HG02973 (cell line): Measurements from ENCODE around the gene TMEM178B.

Source experiments
- ATAC-seq: cut with Tn5 transposase; IDR thresholded peaks from one replicate; pipeline ENCODE4 v1.9.1; 2021; ENCODE audit warnings: moderate library complexity; ENCODE audit not compliant: unreplicated experiment

Gene TMEM178B

DNA sequence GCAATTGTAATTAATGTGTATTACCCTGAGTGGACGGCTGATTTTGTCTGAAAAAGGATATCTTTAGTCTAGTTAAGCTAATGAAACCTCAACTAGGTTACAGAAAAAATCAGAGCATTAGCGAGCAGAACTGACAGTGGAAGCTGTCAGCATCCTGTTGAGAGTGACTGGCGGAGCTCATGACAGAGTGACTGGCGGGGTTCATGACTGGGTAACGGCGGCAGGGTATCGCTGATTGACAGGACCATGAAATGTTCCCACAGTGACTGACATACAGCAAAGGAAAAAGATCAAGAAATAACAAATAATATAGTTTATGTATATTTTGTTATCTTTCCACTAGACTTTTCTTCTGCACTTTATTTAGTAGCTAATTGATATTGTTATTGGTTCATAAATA, 274.9 kb downstream of the TMEM178B start:
- ATAC-seq = no peak

DNA sequence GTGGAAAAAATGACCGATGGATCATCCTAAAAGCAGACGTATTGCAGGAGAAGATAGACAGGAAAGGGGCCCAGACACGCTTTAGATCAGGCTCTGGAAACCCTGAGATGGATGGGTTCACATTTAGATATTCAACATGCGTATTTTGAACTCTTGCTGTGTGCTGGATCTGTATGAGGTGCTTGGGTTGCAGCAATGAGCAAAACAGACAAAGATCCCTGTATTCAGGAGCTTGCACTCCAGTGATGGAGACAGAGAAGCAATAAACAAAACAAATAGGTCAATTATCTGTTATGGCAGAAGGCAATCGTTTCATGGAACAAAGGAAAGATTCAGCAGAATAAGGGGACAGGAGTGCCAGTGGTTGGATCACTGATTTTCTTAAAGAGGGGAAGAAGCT, 275.5 kb downstream of the TMEM178B start:
- no peak for ATAC-seq

DNA sequence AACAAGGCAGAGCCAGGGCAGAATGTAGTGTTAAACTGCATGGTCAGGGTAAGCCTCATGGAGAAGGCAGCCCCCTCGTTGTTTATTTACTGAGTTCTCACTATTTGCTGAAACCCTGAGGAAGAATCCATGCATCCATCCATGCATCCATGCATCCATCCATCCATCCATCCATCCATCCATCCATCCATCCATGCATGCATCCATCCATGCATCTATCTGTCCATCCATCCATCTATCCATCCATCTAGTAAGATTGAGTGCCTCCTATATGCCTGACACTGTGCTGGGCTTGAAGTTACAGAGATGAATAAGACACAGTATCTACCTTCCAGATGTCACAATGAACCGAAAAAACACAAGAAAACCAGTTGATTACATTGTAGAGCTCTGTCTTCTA, 275.9 kb downstream of the TMEM178B start:
- no peak for ATAC-seq

DNA sequence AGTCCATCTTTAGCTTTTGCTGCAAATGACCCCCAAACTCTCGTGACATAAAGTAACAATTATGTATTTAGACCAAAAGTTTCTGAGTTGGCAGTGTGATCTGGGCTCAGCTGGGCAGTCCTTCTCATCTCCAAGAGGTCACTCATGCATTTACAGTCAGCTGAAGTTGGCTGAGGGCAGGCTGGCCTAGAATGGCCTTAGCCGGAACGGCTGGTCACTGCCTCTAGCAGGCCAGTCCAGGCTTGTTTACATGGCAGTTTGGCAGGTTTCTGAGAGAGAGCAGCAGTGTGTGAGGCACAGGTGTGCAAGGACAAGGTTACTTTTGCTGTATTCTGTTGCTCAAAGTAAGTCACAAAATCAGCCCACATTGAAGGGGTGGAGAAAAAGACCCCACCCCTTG, 277.3 kb downstream of the TMEM178B start:
- no peak for ATAC-seq

DNA sequence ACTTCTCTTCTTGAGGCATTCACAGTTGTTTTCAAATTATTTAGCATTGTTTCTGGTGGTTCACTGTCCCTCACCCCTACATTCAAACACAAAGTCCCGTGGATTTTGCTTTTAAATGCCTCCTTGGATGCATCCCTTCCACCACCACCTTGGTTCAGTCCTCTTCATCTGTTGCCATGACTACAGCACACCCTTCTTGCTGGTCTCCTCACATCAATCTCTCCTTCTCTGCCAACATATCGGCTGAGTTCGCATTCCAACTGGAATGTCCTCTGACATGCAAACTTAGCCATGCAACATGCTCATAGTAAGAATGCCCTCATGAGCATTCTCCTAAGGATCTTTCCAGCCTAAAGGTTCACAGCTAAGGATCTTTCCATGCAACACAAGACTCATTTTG, 279.1 kb downstream of the TMEM178B start:
- no peak for ATAC-seq

DNA sequence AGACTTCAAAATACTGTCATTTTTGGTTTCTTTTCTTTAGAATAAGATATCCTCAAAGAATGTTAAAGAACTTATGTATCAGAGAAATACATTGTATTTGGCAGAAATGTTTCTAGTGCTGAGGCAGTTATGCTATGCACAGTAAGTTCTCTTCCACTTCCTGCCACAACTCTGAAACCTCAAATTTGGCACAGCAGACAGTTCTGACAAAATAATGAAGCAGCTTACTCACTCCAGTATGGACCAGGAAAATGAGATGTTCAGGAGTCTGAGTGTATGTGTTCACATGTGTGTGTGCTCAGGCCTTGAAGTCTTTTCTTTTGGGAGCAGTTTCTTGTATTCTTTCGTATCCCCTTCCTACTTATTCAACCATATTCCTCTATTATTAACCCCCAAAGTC, 280.4 kb downstream of the TMEM178B start:
- no peak for ATAC-seq

DNA sequence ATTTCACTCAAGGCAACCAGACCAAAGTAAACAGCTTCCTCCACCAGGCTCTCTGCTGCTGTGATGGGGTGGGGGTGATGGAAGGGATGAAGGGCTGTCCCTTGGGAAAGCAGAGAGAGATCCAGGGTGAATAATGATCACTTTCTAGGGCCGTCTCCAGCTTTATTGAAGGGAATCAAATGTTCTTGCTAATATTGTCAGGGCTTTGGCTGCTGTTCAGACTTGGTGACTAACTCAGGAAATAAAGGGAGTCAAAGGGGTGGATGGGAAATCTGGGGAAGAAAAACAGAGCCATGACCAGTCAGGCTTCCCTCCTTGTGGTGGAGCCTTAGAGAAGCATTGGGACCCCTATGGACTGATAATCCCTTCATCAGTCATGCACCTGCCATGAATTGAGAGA, 281.2 kb downstream of the TMEM178B start:
- no peak for ATAC-seq

DNA sequence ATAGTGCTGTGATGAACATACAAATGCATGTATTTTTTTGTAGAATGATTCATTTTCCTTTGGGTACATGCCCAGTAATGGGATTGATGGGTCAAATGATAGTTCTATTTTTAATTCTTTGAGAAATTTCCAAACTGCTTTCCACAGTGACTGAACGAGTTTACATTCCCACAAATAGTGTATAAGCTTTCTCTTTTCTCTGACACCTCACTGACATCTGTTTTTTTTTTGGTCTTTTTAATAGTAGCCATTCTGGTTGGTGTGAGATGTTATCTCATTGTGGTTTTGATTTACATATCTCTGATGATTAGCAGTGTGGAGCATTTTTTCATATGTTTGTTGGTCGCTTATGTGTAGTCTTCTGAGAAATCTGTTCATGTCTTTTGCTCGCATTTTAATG, 282.3 kb downstream of the TMEM178B start:
- ATAC-seq = no peak

DNA sequence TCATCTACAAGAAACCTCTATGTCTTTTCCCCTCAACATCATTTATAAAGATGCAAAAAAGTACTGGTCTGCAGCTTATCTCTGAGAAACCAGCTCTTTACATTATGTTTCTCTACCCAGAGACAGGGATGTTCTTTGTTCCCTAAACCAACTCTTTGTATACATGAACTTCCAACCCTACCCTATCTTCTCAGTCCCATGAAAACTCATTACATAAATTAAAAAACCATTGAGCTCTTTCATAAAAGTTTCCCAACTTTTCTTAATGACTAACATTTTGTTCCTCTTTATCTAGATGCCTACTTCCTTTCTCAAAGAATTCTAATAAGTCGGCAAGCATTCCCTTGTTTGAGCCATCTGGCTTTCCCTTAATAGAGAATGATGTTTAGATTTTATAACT, 284.5 kb downstream of the TMEM178B start:
- ATAC-seq = no peak

DNA sequence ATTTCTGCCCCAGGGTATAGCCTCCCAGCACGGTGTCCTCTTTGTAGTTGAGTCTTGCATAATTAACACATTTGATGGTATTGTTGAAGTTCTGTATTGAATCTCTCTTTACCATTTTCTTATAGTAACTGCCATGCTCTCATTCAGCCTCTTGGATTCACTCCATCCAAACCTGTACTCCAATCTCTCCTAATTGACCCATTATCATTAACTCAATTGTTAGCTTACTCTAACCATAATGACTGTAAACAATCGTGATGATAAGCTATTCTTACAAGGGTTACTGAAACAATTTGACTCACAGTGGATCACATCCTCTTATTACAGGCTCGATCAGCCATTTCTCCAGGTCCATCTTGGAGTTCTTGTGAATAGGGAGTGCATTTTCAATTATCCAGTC, 285.4 kb downstream of the TMEM178B start:
- ATAC-seq = no peak

DNA sequence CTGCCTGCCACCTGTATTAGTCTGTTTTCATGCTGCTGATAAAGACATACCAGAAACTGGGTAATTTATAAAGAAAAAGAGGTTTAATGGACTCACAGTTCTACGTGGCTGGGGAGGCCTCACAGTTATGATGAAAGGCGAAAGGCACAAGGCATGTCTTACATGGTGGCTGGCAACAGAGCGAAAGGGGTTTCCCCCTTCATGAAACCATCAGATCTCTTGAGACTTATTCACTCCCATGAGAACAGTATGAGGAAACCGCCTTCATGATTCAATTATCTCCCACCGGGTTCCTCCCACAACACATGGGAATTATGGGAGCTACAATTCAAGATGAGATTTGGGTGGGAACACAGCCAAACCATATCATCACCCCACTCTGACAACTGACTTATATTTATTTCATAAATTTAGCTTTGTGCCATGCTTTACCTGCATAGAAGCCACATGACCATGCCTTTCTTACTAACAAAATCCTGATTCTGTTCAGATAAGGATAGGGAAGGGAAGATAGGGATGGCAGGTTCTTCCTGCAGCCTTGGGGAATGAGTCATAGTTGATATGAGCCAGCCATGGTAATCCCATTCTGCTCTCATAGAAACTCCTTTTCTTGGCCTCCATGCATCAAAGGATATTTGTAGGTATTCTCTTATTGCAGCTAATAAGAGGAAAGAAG, 286.0 kb downstream of the TMEM178B start:
- ATAC-seq = no peak

DNA sequence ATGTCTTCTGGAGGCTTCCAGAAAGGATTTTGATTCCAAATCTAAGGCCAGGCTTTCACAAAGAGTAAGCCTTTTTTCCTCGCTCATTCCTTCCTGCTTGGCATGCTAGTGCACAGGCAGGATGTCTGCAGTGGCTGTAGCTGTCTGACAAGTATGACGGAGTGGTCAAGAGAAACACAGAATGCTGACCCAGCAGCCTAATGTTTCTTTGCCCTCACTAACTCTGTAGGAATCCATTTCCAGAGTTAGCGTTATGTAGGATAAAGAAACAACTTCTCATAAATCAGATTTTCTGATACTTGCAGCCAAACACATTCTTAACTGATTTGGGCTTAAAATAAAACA, 286.5 kb downstream of the TMEM178B start:
- no peak for ATAC-seq

DNA sequence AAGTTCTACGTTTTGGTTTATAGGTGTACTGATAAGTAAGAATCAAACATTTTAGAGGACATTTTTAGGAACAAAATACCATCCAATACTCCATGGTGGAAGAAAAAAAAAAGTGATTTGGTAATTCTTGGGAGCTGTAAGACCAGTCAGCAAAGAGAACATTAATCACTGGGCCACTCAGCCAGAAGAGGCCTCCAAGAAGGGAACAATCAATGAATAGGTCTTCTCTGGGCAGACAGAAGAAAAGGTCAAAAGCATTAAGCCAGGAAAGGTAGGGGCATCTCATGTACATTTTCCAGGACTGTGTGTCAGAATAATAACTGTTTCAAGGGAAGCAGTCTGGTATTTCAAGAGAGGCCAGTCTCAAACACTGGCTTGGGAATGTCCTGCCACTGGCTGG, 286.9 kb downstream of the TMEM178B start:
- ATAC-seq = no peak

DNA sequence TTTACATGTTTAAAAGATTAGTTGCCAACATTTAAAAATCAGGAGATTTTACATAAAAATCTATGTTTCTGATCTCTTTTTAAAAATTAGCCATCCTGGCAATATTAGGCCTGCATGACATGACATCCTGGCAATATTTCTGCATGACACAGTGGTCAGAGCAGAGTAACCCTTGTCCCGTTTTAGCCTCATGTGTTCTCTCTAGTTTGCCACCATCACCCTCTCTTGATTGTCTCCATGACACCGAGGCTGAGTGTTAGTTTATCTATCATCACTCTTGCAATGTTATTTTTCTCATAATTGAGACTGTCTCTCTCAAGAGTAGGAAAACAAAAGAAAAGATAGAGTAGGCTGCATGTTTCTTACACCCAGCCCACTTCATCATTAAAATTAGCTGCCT, 287.6 kb downstream of the TMEM178B start:
- no peak for ATAC-seq

DNA sequence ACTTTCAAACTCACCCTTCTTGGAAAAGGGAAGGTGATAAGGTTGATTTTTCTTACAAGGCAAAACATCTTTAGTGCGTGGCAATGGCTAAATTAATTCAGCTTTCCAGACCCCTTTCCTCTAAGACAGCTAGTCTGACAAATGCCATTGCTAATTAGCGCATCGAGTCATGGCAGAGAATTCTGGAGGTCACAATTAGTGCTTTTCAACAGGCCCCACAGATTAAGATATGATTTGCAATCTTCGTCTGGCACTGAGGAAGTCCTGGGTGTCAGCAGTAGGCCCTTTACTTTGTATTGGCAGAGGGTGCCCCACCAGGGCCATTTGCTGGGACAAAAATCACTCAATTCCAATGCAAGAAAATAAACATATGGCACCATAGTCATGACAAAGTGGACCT, 288.1 kb downstream of the TMEM178B start:
- ATAC-seq = no peak

DNA sequence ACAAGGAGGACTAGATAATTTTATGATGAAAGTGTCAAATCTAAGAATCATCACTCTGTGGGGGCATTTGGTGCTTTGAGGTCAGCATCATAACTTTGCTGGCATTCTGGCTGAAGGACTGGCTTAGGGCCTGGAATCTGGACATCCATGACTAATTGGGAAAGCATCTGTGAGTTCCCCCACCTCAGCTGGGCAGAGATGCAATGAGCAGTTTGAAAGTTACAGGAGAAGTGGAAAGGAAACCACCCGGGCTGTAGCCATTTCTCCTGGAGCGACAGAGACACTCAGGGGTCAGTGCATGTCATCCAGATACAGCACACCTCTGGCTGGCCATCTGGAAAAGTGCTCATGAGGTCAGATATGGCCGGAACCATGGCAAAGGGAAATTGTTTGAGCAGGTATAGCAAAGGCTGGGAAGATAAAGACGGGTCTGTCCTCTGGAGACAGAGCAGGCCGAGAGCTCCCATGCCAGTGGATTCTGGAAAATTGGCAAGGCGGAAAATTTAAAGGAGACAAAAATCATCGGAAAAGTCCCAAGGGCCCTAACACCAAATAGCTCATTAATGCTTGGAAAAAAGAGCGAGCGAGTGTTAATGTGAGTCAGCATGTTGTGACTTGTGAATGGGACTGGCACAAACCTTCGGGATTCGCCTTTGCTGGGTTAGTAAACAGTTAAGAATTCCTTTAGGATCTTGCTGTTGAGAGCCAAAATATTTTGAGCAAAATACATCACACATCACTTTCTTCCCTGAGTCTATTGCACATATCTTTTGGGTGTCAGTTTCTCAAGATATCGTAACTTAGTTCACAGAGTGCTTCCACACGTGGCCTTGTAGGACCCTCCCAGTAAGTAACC, 288.9 kb downstream of the TMEM178B start:
- no peak for ATAC-seq

DNA sequence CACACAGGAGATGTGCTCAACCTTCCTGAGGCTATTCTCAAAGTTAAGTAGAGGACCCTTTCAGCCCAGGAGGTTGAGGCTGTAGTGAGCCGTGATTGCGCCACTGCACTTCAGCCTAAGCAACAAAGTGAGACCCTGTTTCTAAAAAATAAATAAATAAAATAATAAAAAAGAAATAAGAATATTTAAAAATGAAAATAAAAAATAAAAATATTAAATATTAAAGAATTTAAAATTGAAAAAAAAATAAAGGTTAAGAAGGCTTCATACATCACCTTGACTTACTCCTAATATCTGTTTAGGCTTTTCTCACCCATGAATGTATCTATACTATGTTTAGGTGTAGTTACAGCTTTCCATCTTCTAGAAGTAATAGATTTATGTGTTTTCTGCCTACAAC, 289.9 kb downstream of the TMEM178B start:
- no peak for ATAC-seq

DNA sequence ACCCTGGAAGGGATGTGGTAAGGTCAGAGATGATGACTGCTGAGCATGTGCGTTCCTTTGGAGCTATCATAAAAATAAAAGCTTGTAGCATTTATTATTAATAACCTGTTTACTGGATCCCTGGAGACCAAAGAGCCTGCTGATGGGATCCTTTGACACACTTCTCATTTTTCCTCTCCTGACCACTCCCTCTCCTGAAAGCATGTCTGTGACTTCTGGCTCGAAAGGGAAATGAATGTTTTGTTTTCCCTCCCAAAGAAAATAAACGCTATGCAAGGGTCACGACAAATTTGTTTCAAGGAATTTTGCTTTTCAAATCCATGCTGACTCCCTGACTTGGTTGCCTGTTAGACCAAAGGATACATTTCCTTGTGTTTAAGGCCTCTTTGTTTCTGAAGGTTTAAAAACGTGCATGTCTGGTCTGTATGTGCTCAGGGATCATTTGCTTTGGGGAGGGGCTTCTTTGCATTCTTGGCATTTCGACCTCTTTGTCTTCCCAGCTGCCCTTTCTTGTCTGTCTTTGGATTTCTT, 292.3 kb downstream of the TMEM178B start:
- ATAC-seq = no peak

DNA sequence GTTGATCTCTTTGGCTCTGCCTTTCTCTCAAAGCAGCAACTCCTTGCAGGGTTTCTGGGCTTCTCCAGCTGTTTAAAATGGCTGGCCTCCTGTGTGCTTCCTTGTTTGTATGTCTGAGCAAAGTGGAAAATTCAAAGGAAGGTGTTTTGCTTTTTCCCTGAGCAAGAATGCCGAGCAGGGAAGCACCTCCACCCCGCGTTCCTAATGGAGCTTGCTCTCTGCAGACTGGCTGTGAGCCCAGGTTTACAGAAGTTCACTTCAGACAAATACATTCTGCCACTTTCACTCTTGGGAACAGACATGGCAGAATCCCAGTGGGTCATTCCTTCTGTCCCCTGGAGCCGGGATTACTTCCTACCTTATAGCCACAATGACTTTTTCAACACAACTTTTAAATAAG, 295.6 kb downstream of the TMEM178B start:
- ATAC-seq = no peak

DNA sequence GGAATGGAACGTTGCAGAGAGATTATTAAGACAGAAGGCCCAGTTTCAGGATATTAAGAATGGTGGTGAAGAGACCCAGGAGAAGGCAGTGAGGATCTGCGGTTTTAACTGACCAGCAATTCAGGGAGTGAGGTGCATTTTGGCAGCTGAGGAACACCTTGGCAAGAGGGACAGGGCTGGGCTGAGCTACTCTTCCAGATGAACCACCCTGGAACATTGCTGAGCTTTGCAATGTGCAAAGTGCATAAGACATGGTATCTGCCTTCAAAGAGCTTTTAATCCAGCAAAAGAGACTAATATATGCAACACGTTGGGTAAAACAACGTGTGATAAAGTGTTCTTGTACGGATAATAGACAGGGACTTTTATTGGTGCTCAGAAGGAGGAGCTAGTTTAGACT, 296.3 kb downstream of the TMEM178B start:
- ATAC-seq = no peak

DNA sequence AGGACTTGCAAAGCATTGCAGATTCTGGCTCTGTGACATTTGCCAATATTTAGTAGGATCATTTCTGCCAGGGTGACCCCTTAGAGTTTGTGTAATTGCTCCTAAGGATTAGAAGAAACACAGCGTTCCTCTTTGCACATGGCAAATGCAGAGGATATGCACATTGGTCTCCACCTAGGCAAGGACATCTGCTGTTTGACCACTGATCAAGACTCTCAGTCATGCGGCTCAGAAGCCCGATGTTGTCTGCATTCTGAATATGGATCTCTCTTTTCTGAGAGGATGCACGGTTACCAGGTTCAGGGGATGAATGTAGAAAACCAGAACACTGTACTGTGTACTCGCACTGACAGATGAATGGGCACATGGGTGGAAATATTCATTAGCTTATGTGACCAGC, 296.8 kb downstream of the TMEM178B start:
- no peak for ATAC-seq

DNA sequence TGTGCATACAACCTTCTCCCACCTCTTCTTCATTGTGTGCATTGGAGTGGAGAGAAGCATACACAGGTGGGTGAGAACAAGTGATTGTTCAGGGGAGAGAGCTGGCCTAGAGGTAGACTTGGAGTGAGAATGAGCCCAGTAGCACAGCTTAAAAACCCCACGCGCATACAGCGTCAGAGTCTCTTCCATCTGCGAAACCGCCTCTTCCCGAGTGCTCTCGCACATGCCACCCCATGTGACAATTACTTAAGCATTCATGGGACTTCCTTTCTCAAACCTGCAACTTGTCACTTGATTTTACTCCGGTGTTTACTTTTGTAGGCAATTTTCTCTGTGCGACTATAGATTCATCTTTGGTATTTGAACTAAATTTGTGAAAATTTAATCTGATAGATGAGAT, 300.6 kb downstream of the TMEM178B start:
- no peak for ATAC-seq
